ENCODE data around the gene FHIT. TPM values are rescaled to one million over a fixed set of nuclear protein-coding genes. Genes with fewer than 3 reads are reported as not detected.

Gene FHIT
- total RNA-seq, 1 donor from 2014 or later: 11.5 TPM

GRCh38 chr3:59865351-59865750 is 1385.9 kb downstream of the FHIT start:
- H3K27me3 ChIP-seq (ENCODE audit: control insufficient read depth, insufficient read depth, low read length): no peaks in the 10 kb centered on the region
- DNase-seq (ENCODE audit: low read depth): no peak
- TF ChIP-seq CTCF (IDR thresholded peaks at IDR 0.05; ENCODE audit: insufficient read depth, low read length, poor library complexity, severe bottlenecking): no peak
- no peaks in the 10 kb centered on the region for H3K36me3 ChIP-seq (ENCODE audit: control insufficient read depth, insufficient read depth, low read length)
- H3K4me3 ChIP-seq (ENCODE audit: low read depth, low read length): no peak overlapping the region

- no peak overlapping the region for H3K4me3 ChIP-seq (ENCODE audit: low read depth, low read length)
- TF ChIP-seq CTCF (IDR thresholded peaks at IDR 0.05; ENCODE audit: insufficient read depth, low read length, poor library complexity, severe bottlenecking): no peak
- H3K36me3 ChIP-seq (ENCODE audit: control insufficient read depth, insufficient read depth, low read length): no peaks in the 10 kb centered on the region
- peak; percentile 10 for DNase-seq (ENCODE audit: low read depth)
- no peaks in the 10 kb centered on the region for H3K27me3 ChIP-seq (ENCODE audit: control insufficient read depth, insufficient read depth, low read length)
Observed at GRCh38 chr3:59862686-59863085, 1388.6 kb downstream of the FHIT start.

GRCh38 chr3:59857589-59858346 is 1393.5 kb downstream of the FHIT start:
- Histone ChIP-seq H3K27me3 (ENCODE audit: control insufficient read depth, insufficient read depth, low read length) (no peaks in the 10 kb centered on the region), H3K4me3 (ENCODE audit: low read depth, low read length) (no peak overlapping the region), H3K36me3 (ENCODE audit: control insufficient read depth, insufficient read depth, low read length) (no peaks in the 10 kb centered on the region)
- peak; percentile 96 for TF ChIP-seq CTCF (IDR thresholded peaks at IDR 0.05; ENCODE audit: insufficient read depth, low read length, poor library complexity, severe bottlenecking)
- DNase-seq (ENCODE audit: low read depth): peak; percentile 41

GRCh38 chr3:59856934-59857460 is 1394.3 kb downstream of the FHIT start:
- no peaks in the 10 kb centered on the region for H3K36me3 ChIP-seq (ENCODE audit: control insufficient read depth, insufficient read depth, low read length)
- H3K4me3 ChIP-seq (ENCODE audit: low read depth, low read length): no peak overlapping the region
- no peaks in the 10 kb centered on the region for H3K27me3 ChIP-seq (ENCODE audit: control insufficient read depth, insufficient read depth, low read length)
- no peak for DNase-seq (ENCODE audit: low read depth)
- TF ChIP-seq CTCF (IDR thresholded peaks at IDR 0.05; ENCODE audit: insufficient read depth, low read length, poor library complexity, severe bottlenecking): no peak

GRCh38 chr3:59854061-59854709 is 1397.1 kb downstream of the FHIT start:
- Histone ChIP-seq H3K4me3 (ENCODE audit: low read depth, low read length) (no peak overlapping the region), H3K27me3 (ENCODE audit: control insufficient read depth, insufficient read depth, low read length) (no peaks in the 10 kb centered on the region)
- TF ChIP-seq CTCF (IDR thresholded peaks at IDR 0.05; ENCODE audit: insufficient read depth, low read length, poor library complexity, severe bottlenecking): no peak

More at GRCh38 chr3:59854061-59854709, 1397.1 kb downstream of the FHIT start:
- H3K36me3 ChIP-seq (ENCODE audit: control insufficient read depth, insufficient read depth, low read length): no peaks in the 10 kb centered on the region
- no peak for DNase-seq (ENCODE audit: low read depth)

Data from kidney epithelial cell (primary cell).